ENCODE results near the gene C2CD2L.
A peak's percentile ranks its signal among the peaks of the same experiment; 100 is the strongest.

- TF ChIP-seq CTCF (IDR thresholded peaks at IDR 0.05) (0 out of 2 replicates have a peak, but pooled peaks have one; percentile 20), ESRRA (CRISPR knock-in tag; IDR thresholded peaks at IDR 0.05; ENCODE audit: borderline replicate concordance) (no peak), NR3C1 (CRISPR knock-in tag; conservative IDR thresholded peaks at IDR 0.05; ENCODE audit: low read depth) (no peak), TEAD4 (CRISPR knock-in tag; IDR thresholded peaks at IDR 0.05) (no peak), CREB1 (CRISPR knock-in tag; IDR thresholded peaks at IDR 0.05) (no peak), FOXP1 (CRISPR knock-in tag; IDR thresholded peaks at IDR 0.05; ENCODE audit: borderline replicate concordance) (no peak), NFYB (CRISPR knock-in tag; conservative IDR thresholded peaks at IDR 0.05; ENCODE audit: low read depth) (no peak), STAT6 (CRISPR knock-in tag; conservative IDR thresholded peaks at IDR 0.05; ENCODE audit: low read depth) (no peak), PREB (CRISPR knock-in tag; IDR thresholded peaks at IDR 0.05; ENCODE audit: borderline replicate concordance) (no peak), SOX15 (CRISPR knock-in tag; IDR thresholded peaks at IDR 0.05) (no peak), MXD4 (CRISPR knock-in tag; IDR thresholded peaks at IDR 0.05; ENCODE audit: borderline replicate concordance) (no peak), ZNF138 (CRISPR knock-in tag; conservative IDR thresholded peaks at IDR 0.05) (no peak), ZNF232 (CRISPR knock-in tag; IDR thresholded peaks at IDR 0.05) (no peak)
Measured at GRCh38 chr11:119065369-119065768, 41.8 kb upstream of the C2CD2L start.
